Endometrial microvascular endothelial cells (primary cell): ENCODE results near the gene SYNM. TPM values are rescaled to one million over a fixed set of nuclear protein-coding genes. Genes with fewer than 3 reads are reported as not detected.

ENCODE experiments used
- in situ Hi-C: cut with HindIII; loops from 2 replicates; pipeline ENCODE4 v1.10.0; 2017; ENCODE audit warnings: low sequenced_read_pairs, low pct_unique_long_range_greater_than_20kb; ENCODE audit errors: inconsistent ontology term
- total RNA-seq: library from RNA; depleted of rRNA; stranded (reverse); fragments of >200 nt; gene quantifications from one replicate; pipeline ENCODE4 v1.2.3, GENCODE V29; 2015; ENCODE audit errors: inconsistent ontology term

SYNM gene
- total RNA-seq, 1 donor from 2014 or later: 2.1 TPM

GRCh38 chr15:99130765-99131440 is 26.0 kb downstream of the SYNM start:
- in situ Hi-C loops: no loop called here

GRCh38 chr15:99131441-99132023 is 26.7 kb downstream of the SYNM start:
- in situ Hi-C loops: no loop called here

- in situ Hi-C loops: no loop called here
Observed at GRCh38 chr15:99132122-99132521, 27.2 kb downstream of the SYNM start.

- in situ Hi-C loops: no loop called here
Observed at GRCh38 chr15:99132634-99133287, 27.9 kb downstream of the SYNM start.

GRCh38 chr15:99134317-99134821 is 29.5 kb downstream of the SYNM start:
- in situ Hi-C loops: no loop called here

- in situ Hi-C loops: no loop called here
Observed at GRCh38 chr15:99135194-99135593, 30.3 kb downstream of the SYNM start.

GRCh38 chr15:99137111-99137546 is 32.2 kb downstream of the SYNM start:
- in situ Hi-C loops: no loop called here

GRCh38 chr15:99137877-99138276 is 33.0 kb downstream of the SYNM start:
- in situ Hi-C loops: no loop called here

- in situ Hi-C loops: no loop called here
Observed at GRCh38 chr15:99138491-99138982, 33.7 kb downstream of the SYNM start.

GRCh38 chr15:99139276-99139675 is 34.4 kb downstream of the SYNM start:
- in situ Hi-C loops: no loop called here

- in situ Hi-C loops: no loop called here
Observed at GRCh38 chr15:99140590-99140989, 35.7 kb downstream of the SYNM start.

- in situ Hi-C loops: no loop called here
Observed at GRCh38 chr15:99141943-99142342, 37.1 kb downstream of the SYNM start.

GRCh38 chr15:99142562-99142961 is 37.7 kb downstream of the SYNM start:
- in situ Hi-C loops: no loop called here

GRCh38 chr15:99143242-99143641 is 38.4 kb downstream of the SYNM start:
- in situ Hi-C loops: no loop called here

GRCh38 chr15:99143655-99144610 is 39.1 kb downstream of the SYNM start:
- in situ Hi-C loops: no loop called here

- in situ Hi-C loops: no loop called here
Observed at GRCh38 chr15:99145005-99145404, 40.1 kb downstream of the SYNM start.

GRCh38 chr15:99145778-99146177 is 40.9 kb downstream of the SYNM start:
- in situ Hi-C loops: no loop called here

GRCh38 chr15:99146661-99147060 is 41.8 kb downstream of the SYNM start:
- in situ Hi-C loops: no loop called here

GRCh38 chr15:99148851-99149276 is 44.0 kb downstream of the SYNM start:
- in situ Hi-C loops: no loop called here
